Liver (tissue), 9 donors: Measurements from ENCODE around the gene EVA1B. TPM values are rescaled to one million over a fixed set of nuclear protein-coding genes. Genes with fewer than 3 reads are reported as not detected.

Experiments used
- DNase-seq: peaks from one replicate; pipeline ENCODE4 v3.0.0-alpha.2; 2017; ENCODE audit warnings: low spot score
- H3K27ac ChIP-seq, 2 donors: one replicate each; pipeline ENCODE4 v1.7.0; 2013; ENCODE audit warnings: inconsistent platforms in 2 of 2, low read length in 2 of 2, control low read depth in 1 of 2, low read depth in 1 of 2, mild to moderate bottlenecking in 1 of 2
- H3K27me3 ChIP-seq, 4 donors: one replicate each; pipeline versions ENCODE4 v1.6.1 to v1.7.0; 2013; ENCODE audit warnings: low read length in 3 of 4, inconsistent platforms in 1 of 4, mild to moderate bottlenecking in 1 of 4, moderate library complexity in 1 of 4; ENCODE audit not compliant: control insufficient read depth in 4 of 4, insufficient read depth in 4 of 4
- H3K36me3 ChIP-seq, 4 donors: one replicate each; pipeline versions ENCODE4 v1.6.1 to v1.7.0; 2013; ENCODE audit warnings: low read length in 3 of 4, mild to moderate bottlenecking in 3 of 4, low read depth in 1 of 4, moderate library complexity in 1 of 4; ENCODE audit not compliant: control insufficient read depth in 4 of 4, insufficient read depth in 3 of 4
- H3K4me1 ChIP-seq, 4 donors: one replicate each; pipeline versions ENCODE4 v1.6.1 to v1.7.0; 2013; ENCODE audit warnings: low read length in 3 of 4, mild to moderate bottlenecking in 3 of 4, moderate library complexity in 1 of 4; ENCODE audit not compliant: control insufficient read depth in 4 of 4, insufficient read depth in 4 of 4
- H3K4me3 ChIP-seq, 3 donors: one replicate each; pipeline versions ENCODE4 v1.6.1 to v1.7.0; 2013; ENCODE audit warnings: low read length in 3 of 3, control low read depth in 1 of 3, low read depth in 1 of 3, mild to moderate bottlenecking in 1 of 3
- H3K9ac ChIP-seq, 2 donors: one replicate each; pipeline ENCODE4 v1.7.0; 2013; ENCODE audit warnings: low read length in 2 of 2, mild to moderate bottlenecking in 2 of 2, moderate library complexity in 2 of 2, control low read depth in 1 of 2, low read depth in 1 of 2
- H3K9me3 ChIP-seq, 4 donors: one replicate each; pipeline versions ENCODE4 v1.6.1 to v1.7.0; 2013; ENCODE audit warnings: low read length in 3 of 4; ENCODE audit not compliant: control insufficient read depth in 4 of 4
- ATF3 ChIP-seq: IDR thresholded peaks from 2 replicates; pipeline ENCODE4 v1.6.1; 2016; ENCODE audit warnings: antibody characterized with exemption
- CTCF ChIP-seq: fragments of 150-350 bp; IDR thresholded peaks from 2 replicates; pipeline ENCODE4 v1.5.1; 2017; ENCODE audit warnings: improper control_type of control experiment, low read depth, low read length; ENCODE audit not compliant: missing input control
- EGR1 ChIP-seq, 2 donors: IDR thresholded peaks; 2 replicates each; pipeline ENCODE4 v1.6.1; 2016 to 2018; ENCODE audit warnings: antibody characterized with exemption in 2 of 2, low read depth in 2 of 2
- FOXA1 ChIP-seq: IDR thresholded peaks from 2 replicates; pipeline ENCODE4 v1.6.1; 2016; ENCODE audit warnings: antibody characterized with exemption
- FOXA2 ChIP-seq: IDR thresholded peaks from 2 replicates; pipeline ENCODE4 v1.6.1; 2016; ENCODE audit warnings: antibody characterized with exemption
- GABPA ChIP-seq, 2 donors: IDR thresholded peaks in 1 of 2; conservative IDR thresholded peaks in 1 of 2; 2 replicates each; pipeline ENCODE4 v1.6.1; 2016; ENCODE audit warnings: antibody characterized with exemption in 2 of 2, mild to moderate bottlenecking in 1 of 2, moderate library complexity in 1 of 2
- HNF4A ChIP-seq, 2 donors: conservative IDR thresholded peaks; 2 replicates each; pipeline ENCODE4 v1.6.1; 2016; ENCODE audit warnings: antibody characterized with exemption in 2 of 2, mild to moderate bottlenecking in 2 of 2
- HNF4G ChIP-seq: IDR thresholded peaks from 2 replicates; pipeline ENCODE4 v1.6.1; 2016; ENCODE audit warnings: antibody characterized with exemption
- JUND ChIP-seq, 2 donors: IDR thresholded peaks; 2 replicates each; pipeline ENCODE4 v1.6.1; 2016; ENCODE audit warnings: antibody characterized with exemption in 2 of 2
- NR2F2 ChIP-seq: IDR thresholded peaks from 2 replicates; pipeline ENCODE4 v1.6.1; 2016; ENCODE audit warnings: antibody characterized with exemption
- RAD21 ChIP-seq, 2 donors: IDR thresholded peaks; 2 replicates each; pipeline ENCODE4 v1.6.1; 2016; ENCODE audit warnings: antibody characterized with exemption in 2 of 2, mild to moderate bottlenecking in 2 of 2
- REST ChIP-seq: IDR thresholded peaks from 2 replicates; pipeline ENCODE4 v1.6.1; 2016; ENCODE audit warnings: antibody characterized with exemption, mild to moderate bottlenecking
- RXRA ChIP-seq, 2 donors: IDR thresholded peaks; 2 replicates each; pipeline ENCODE4 v1.6.1; 2017 to 2018; ENCODE audit warnings: antibody characterized with exemption in 2 of 2, mild to moderate bottlenecking in 1 of 2
- SP1 ChIP-seq: IDR thresholded peaks from 2 replicates; pipeline ENCODE4 v1.6.1; 2018; ENCODE audit warnings: antibody characterized with exemption, mild to moderate bottlenecking
- TAF1 ChIP-seq: conservative IDR thresholded peaks from 2 replicates; pipeline ENCODE4 v1.6.1; 2016; ENCODE audit warnings: antibody characterized with exemption, mild to moderate bottlenecking
- YY1 ChIP-seq: IDR thresholded peaks from 2 replicates; pipeline ENCODE4 v1.6.1; 2016; ENCODE audit warnings: antibody characterized with exemption, mild to moderate bottlenecking
- WGBS: extraction: QIAGEN DNeasy Blood & Tissue Kit; methylation state at CpG from one replicate; pipeline ENCODE4 v1.1.7; 2013; 5-methylcytosine and 5-hydroxymethylcytosine counted together
- polyA plus RNA-seq, 2 donors: library from polyadenylated mRNA; stranded (reverse) in 1 of 2; unstranded in 1 of 2; fragments of 200-250 nt in 1 of 2; fragments of >200 nt in 1 of 2; fragmentation: Nextera tagmentation in 1 of 2; extraction: Ambion mirVana in 1 of 2; gene quantifications; one replicate each; pipeline versions ENCODE4 v1.2.1 to v1.2.3, GENCODE V29; 2013 to 2015
- total RNA-seq, 2 donors: library from RNA; depleted of rRNA; stranded (reverse); fragments of >200 nt; gene quantifications; one replicate each; pipeline ENCODE4 v1.2.3, GENCODE V29; 2014
- TF ChIP-seq, protein P1 (sequence below): IDR thresholded peaks from 2 replicates; pipeline ENCODE4 v1.6.1; 2016; ENCODE audit warnings: antibody characterized with exemption
- donor health status: healthy.
- donor health status: healthy.
- donor health status: healthy.
- donor health status: healthy.
- donor health status: healthy.

The EVA1B gene
- total and polyA plus RNA-seq, 4 donors, result 3.3 to 22.7 (median 8.4) TPM

DNA sequence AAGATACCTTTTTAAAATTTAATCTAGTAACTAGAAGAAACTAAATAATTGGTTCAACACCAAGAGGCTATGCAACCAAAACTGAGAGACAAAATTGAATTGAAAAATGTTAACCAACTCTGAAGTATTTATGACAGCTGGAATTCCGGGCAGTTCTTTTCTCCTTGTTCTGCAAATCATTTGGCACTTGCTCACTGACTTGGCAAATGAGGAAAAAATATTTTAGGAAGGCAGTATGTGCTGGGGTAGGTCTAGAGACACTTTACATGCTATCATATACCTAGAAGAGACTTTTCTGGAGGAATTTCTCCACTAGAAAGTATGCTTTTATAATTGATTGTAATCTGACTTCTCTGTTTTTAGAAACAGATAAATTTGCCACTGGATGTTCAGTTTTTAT lies 39.4 kb downstream of the EVA1B start:
- peaks cover 8 to 29% (median 24%) of the 10 kb centered on the region in 4 donors for H3K4me1 ChIP-seq
- no peak overlapping the region for H3K4me3 ChIP-seq
- peaks cover 3 to 51% (median 43%) of the 10 kb centered on the region in 4 donors for H3K36me3 ChIP-seq
- no peak for DNase-seq
- TF ChIP-seq SP1, result no peak
- TF ChIP-seq HNF4G, result no peak
- TF ChIP-seq TAF1, result no peak
- TF ChIP-seq FOXA2, result no peak
- TF ChIP-seq REST, result no peak
- TF ChIP-seq CTCF, result no peak
- TF ChIP-seq JUND (IDR thresholded peaks at IDR 0.05), result no peak
- TF ChIP-seq FOXA1, result no peak
- TF ChIP-seq GABPA (IDR thresholded peaks at IDR 0.05 in 1 of 2, conservative IDR thresholded peaks at IDR 0.05 in 1 of 2), result no peak
- TF ChIP-seq NR2F2, result no peak
- TF ChIP-seq EGR1 (IDR thresholded peaks at IDR 0.05; ENCODE audit: low read depth in 2 of 2), result no peak
- TF ChIP-seq RAD21 (IDR thresholded peaks at IDR 0.05), result no peak
- no peaks in the 10 kb centered on the region for H3K9me3 ChIP-seq
- H3K27me3 ChIP-seq, result no peaks in the 10 kb centered on the region
- H3K27ac ChIP-seq, result no peak overlapping the region
- no peak overlapping the region for H3K9ac ChIP-seq
- WGBS, result 48% methylated on average over 1 of the region's 1 CpG

DNA sequence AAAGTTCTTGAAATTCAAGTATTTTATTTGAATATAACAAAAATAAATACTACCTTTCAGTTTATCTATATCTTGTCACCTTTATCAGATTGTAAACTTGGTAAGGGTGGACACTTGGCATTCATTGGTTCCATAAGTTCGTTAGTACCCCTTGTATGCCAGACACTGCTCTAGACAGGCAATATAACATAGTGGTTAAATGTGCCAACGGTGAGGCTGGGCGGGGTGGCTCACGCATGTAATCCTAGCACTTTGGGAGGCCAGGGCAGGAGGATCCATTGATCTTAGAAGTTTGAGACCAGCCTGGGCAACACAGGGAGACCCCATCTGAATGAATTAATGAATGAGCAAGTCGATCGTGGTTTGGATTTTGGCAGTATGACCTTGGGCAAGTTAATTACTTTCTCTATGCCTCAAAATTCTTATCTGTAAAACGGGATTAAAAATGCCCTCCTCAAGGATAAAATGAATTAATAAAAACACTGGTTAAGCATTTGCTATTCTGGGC lies 43.6 kb downstream of the EVA1B start:
- peaks cover 3 to 21% (median 15%) of the 10 kb centered on the region in 4 donors for H3K36me3 ChIP-seq
- DNase-seq, result no peak
- no peak overlapping the region for H3K27ac ChIP-seq
- no peak overlapping the region for H3K9ac ChIP-seq
- no peaks in the 10 kb centered on the region for H3K9me3 ChIP-seq
- H3K27me3 ChIP-seq, result no peaks in the 10 kb centered on the region
- 73% methylated on average over 7 of the region's 7 CpGs for WGBS
- H3K4me3 ChIP-seq, result no peak overlapping the region
- peaks cover 11 to 32% (median 26%) of the 10 kb centered on the region in 4 donors for H3K4me1 ChIP-seq
- TF ChIP-seq SP1 (no peak), FOXA1 (no peak), TAF1 (no peak), RXRA (IDR thresholded peaks at IDR 0.05) (no peak), YY1 (no peak), GABPA (IDR thresholded peaks at IDR 0.05 in 1 of 2, conservative IDR thresholded peaks at IDR 0.05 in 1 of 2) (no peak), NR2F2 (no peak), ATF3 (no peak), HNF4G (no peak), RAD21 (IDR thresholded peaks at IDR 0.05) (no peak), EGR1 (IDR thresholded peaks at IDR 0.05; ENCODE audit: low read depth in 2 of 2) (no peak), REST (no peak), HNF4A (conservative IDR thresholded peaks at IDR 0.05) (no peak), JUND (IDR thresholded peaks at IDR 0.05) (no peak), FOXA2 (no peak), CTCF (no peak)
- TF ChIP-seq, protein P1, sequence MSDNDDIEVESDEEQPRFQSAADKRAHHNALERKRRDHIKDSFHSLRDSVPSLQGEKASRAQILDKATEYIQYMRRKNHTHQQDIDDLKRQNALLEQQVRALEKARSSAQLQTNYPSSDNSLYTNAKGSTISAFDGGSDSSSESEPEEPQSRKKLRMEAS, result no peak
